HEK293T (cell line): ENCODE results near the gene HMGB2.

ENCODE experiments used
- CTCF ChIA-PET: fragments of 350-600 bp; formaldehyde crosslinking; extraction: SDS; loops from one replicate; lab custom pipeline; 2021; ENCODE audit warnings: antibody characterized with exemption, inconsistent platforms; lab: Yijun Ruan, JAX
- POLR2A ChIA-PET: fragments of 350-600 bp; formaldehyde crosslinking; extraction: SDS; loops from one replicate; lab custom pipeline; 2020; ENCODE audit warnings: antibody characterized with exemption, inconsistent platforms; lab: Yijun Ruan, JAX
- DNase-seq: peaks from one replicate; pipeline ENCODE4 v3.0.0; 2012; ENCODE audit warnings: mixed read lengths; ENCODE audit errors: extremely low spot score
- ARNT ChIP-seq: fragments of 450-650 bp; IDR thresholded peaks from 2 replicates; pipeline ENCODE4 v1.6.1; 2017; ENCODE audit warnings: mild to moderate bottlenecking
- BHLHE40 ChIP-seq: fragments of 450-650 bp; IDR thresholded peaks from 2 replicates; pipeline ENCODE4 v1.6.1; 2016; ENCODE audit warnings: mild to moderate bottlenecking, moderate library complexity, borderline replicate concordance
- CTBP1 ChIP-seq: fragments of 450-650 bp; IDR thresholded peaks from 2 replicates; pipeline ENCODE4 v1.6.1; 2016; ENCODE audit warnings: borderline replicate concordance
- ELF4 ChIP-seq: fragments of 450-650 bp; IDR thresholded peaks from 2 replicates; pipeline ENCODE4 v1.6.1; 2017; ENCODE audit warnings: antibody characterized with exemption
- FOXA1 ChIP-seq: fragments of 450-650 bp; IDR thresholded peaks from 2 replicates; pipeline ENCODE4 v1.6.1; 2016; ENCODE audit warnings: mild to moderate bottlenecking
- FOXK2 ChIP-seq: fragments of 450-650 bp; IDR thresholded peaks from 2 replicates; pipeline ENCODE4 v1.6.1; 2016; ENCODE audit warnings: mild to moderate bottlenecking
- FOXM1 ChIP-seq: fragments of 450-650 bp; IDR thresholded peaks from 2 replicates; pipeline ENCODE4 v1.6.1; 2017; ENCODE audit warnings: mild to moderate bottlenecking, borderline replicate concordance
- HDGF ChIP-seq: fragments of 450-650 bp; IDR thresholded peaks from 2 replicates; pipeline ENCODE4 v1.6.1; 2017; ENCODE audit warnings: antibody characterized with exemption, borderline replicate concordance
- L3MBTL2 ChIP-seq: fragments of 450-650 bp; conservative IDR thresholded peaks from 2 replicates; pipeline ENCODE4 v1.6.1; 2016; ENCODE audit warnings: mild to moderate bottlenecking
- LEF1 ChIP-seq: fragments of 450-650 bp; IDR thresholded peaks from 2 replicates; pipeline ENCODE4 v1.6.1; 2017; ENCODE audit warnings: mild to moderate bottlenecking, borderline replicate concordance
- NFRKB ChIP-seq: fragments of 450-650 bp; IDR thresholded peaks from 2 replicates; pipeline ENCODE4 v1.6.1; 2016; ENCODE audit warnings: mild to moderate bottlenecking, moderate library complexity
- SP1 ChIP-seq: fragments of 450-650 bp; IDR thresholded peaks from 2 replicates; pipeline ENCODE4 v1.6.1; 2017
- SUZ12 ChIP-seq: fragments of 450-650 bp; IDR thresholded peaks from 2 replicates; pipeline ENCODE4 v1.6.1; 2016; ENCODE audit warnings: mild to moderate bottlenecking
- TARDBP ChIP-seq: fragments of 450-650 bp; IDR thresholded peaks from 2 replicates; pipeline ENCODE4 v1.6.1; 2016
- ZNF384 ChIP-seq: fragments of 450-650 bp; IDR thresholded peaks from 2 replicates; pipeline ENCODE4 v1.6.1; 2016
- TF ChIP-seq, protein P1 (sequence below): fragments of 450-650 bp; IDR thresholded peaks from 2 replicates; pipeline ENCODE4 v1.6.1; 2016

The HMGB2 gene

DNA sequence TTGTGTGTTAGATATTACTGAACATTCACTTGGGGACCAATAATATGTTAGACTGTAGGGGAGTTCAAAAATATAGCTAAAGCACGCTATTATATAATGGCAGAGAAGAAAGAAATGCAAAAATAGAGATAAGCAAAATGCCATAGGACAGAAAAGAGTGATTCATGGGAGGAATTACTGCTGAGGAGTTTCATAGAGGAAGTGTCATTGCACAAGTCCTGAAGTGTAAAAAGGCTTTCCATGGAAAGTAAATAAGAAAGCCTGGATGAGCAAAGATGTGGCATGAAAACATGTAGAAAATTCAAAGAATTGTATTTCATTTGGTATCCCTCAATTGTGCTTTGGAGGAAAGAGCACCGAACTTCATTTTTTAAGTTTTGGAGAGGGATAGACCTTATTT is 14.5 kb downstream of the HMGB2 start:
- CTCF ChIA-PET = interaction anchor here (0.7 to 1.9 kb wide), 8 partner anchors 13 to 225 kb away, joined by 3 to 9 read pairs (median 6); no protein-coding TSS in a partner anchor
- DNase-seq = no peak
- POLR2A ChIA-PET = interaction anchor here (1.3 to 4.4 kb wide), 3 partner anchors 13 to 51 kb away, joined by 3 to 38 read pairs (median 8); partner anchors contain the start of genes HMGB2 and SAP30
- no peak for TF ChIP-seq HDGF
- TF ChIP-seq TARDBP = no peak
- no peak for TF ChIP-seq FOXA1
- TF ChIP-seq FOXK2 = no peak
- no peak for TF ChIP-seq SP1
- no peak for TF ChIP-seq NFRKB
- TF ChIP-seq FOXM1 = no peak
- TF ChIP-seq LEF1 = no peak
- no peak for TF ChIP-seq ZNF384
- TF ChIP-seq, protein P1, sequence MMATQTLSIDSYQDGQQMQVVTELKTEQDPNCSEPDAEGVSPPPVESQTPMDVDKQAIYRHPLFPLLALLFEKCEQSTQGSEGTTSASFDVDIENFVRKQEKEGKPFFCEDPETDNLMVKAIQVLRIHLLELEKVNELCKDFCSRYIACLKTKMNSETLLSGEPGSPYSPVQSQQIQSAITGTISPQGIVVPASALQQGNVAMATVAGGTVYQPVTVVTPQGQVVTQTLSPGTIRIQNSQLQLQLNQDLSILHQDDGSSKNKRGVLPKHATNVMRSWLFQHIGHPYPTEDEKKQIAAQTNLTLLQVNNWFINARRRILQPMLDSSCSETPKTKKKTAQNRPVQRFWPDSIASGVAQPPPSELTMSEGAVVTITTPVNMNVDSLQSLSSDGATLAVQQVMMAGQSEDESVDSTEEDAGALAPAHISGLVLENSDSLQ = no peak
- TF ChIP-seq L3MBTL2 = no peak
- no peak for TF ChIP-seq BHLHE40
- no peak for TF ChIP-seq SUZ12

DNA sequence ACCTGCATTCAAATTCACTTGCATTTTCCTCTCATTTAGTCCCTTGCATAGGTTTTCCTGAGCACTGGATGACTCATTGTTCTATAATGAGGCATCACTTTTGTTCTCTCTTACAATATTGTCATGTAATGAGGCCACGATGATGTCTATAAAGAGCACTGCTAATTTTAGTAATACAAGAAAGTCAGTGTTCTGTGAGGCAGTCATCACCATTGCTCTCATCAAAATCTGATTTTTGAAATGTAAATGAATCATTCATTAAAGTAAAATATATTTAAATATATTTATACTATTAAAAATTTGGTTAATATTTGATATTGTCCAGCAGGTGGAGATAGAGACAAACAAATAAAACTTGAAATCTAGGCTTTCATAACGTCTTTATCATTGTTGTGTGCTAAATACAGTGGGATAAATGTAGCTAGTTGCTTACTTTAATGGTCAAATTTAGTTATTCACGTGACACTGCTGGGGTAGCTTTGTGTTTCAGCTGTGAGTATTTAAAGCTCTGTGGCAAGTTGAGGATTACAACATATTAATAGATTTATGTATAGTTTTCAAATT is 15.4 kb downstream of the HMGB2 start:
- no peak for TF ChIP-seq NFRKB
- no peak for TF ChIP-seq HDGF
- TF ChIP-seq LEF1 = no peak
- no peak for TF ChIP-seq SP1
- no peak for TF ChIP-seq ELF4
- no peak for TF ChIP-seq FOXK2
- no peak for TF ChIP-seq FOXA1
- TF ChIP-seq, protein P1 = no peak
- TF ChIP-seq FOXM1 = no peak
- no peak for TF ChIP-seq ZNF384
- TF ChIP-seq L3MBTL2 = no peak
- no peak for TF ChIP-seq SUZ12
- POLR2A ChIA-PET = interaction anchor here (1.3 to 4.4 kb wide), 3 partner anchors 14 to 52 kb away, joined by 3 to 38 read pairs (median 8); partner anchors contain the start of genes HMGB2 and SAP30
- DNase-seq = no peak
- CTCF ChIA-PET = interaction anchor here (0.7 to 1.9 kb wide), 9 partner anchors 12 to 296 kb away, joined by 3 to 9 read pairs (median 4); no protein-coding TSS in a partner anchor

DNA sequence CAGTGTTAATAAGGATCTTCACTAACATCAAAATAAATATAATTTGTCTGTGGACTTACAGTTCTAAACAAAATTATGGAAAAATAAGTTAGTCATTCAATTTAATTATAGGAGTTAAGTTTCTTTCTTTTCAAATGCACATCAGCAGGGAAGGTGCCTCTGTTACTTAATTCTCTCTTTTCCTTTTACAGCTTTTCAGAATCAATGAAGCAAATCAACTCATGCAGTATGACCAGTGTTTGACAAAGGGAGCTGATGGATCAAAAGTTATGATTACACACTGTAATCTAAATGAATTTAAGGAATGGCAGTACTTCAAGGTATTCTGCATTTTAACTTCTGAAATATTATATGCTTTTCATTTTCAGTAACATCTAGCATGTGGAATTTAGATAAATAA is 15.9 kb downstream of the HMGB2 start:
- DNase-seq = no peak
- CTCF ChIA-PET = interaction anchor here (0.7 to 1.9 kb wide), 4 partner anchors 11 to 103 kb away, joined by 3 to 7 read pairs (median 4); no protein-coding TSS in a partner anchor
- no peak for TF ChIP-seq CTBP1
- TF ChIP-seq FOXM1 = no peak
- TF ChIP-seq BHLHE40 = no peak
- no peak for TF ChIP-seq ELF4
- TF ChIP-seq HDGF = no peak
- TF ChIP-seq FOXK2 = no peak
- TF ChIP-seq, protein P1 = no peak
- TF ChIP-seq SP1 = no peak
- TF ChIP-seq L3MBTL2 = no peak
- TF ChIP-seq LEF1 = no peak
- POLR2A ChIA-PET = interaction anchor here (1.3 to 4.4 kb wide), 2 partner anchors 16 to 53 kb away, joined by 3 to 38 read pairs; partner anchors contain the start of genes HMGB2 and SAP30

DNA sequence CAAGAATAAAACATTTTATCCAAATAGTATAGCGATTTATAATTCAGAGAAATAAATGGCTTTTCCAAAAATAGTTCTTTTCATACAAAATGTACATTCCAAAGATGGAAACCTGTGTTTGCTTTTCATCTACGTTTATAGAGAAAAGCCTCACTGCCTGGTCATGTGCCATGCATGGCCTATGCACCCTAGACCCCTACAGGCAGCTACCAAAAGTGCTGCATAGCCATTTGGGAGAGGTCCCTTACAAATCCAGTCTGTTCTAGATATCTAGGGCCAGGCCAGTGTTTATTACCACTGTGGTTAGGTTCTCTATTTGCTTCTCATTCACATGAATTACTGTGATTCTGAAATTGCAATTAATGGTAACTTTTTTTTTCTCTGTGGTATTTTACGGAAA is 17.2 kb downstream of the HMGB2 start:
- CTCF ChIA-PET = interaction anchor here (1.4 kb wide), 1 partner anchor 15 kb away, joined by 4 read pairs; no protein-coding TSS in a partner anchor
- no peak for TF ChIP-seq ZNF384
- TF ChIP-seq CTBP1 = no peak
- no peak for TF ChIP-seq FOXK2
- TF ChIP-seq NFRKB = no peak
- TF ChIP-seq TARDBP = no peak
- no peak for TF ChIP-seq ARNT
- TF ChIP-seq BHLHE40 = no peak
- TF ChIP-seq, protein P1 = no peak
- TF ChIP-seq HDGF = no peak
- no peak for TF ChIP-seq LEF1
- no peak for TF ChIP-seq ELF4
- TF ChIP-seq FOXM1 = no peak
- DNase-seq = peak; percentile 40
- POLR2A ChIA-PET = interaction anchor here (1.5 to 1.7 kb wide), 2 partner anchors 15 to 18 kb away, joined by 3 to 6 read pairs; partner anchors contain the start of gene HMGB2

DNA sequence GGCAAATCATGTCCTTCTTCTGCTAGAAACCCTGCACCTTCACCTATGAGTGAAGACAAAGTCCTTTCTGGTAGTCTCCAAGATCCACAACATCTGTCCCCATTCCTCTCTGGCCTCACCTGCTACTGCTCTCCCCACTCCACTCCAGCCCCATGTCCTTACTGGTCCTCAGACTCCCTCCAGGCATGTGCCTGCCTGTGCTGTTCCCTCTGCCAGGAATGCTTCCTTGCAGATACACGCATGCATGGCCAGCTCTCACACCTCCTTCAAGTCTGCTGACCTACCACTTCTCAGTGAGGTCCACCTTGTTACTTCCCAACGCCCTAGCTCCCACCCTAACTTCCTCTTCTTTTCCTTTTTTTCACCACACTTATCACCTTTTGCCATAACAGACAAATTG is 18.1 kb downstream of the HMGB2 start:
- DNase-seq = no peak
- no peak for TF ChIP-seq SUZ12
- POLR2A ChIA-PET = interaction anchor here (1.5 to 1.7 kb wide), 2 partner anchors 14 to 19 kb away, joined by 3 to 6 read pairs; partner anchors contain the start of gene HMGB2
- CTCF ChIA-PET = interaction anchor here (0.6 to 1.4 kb wide), 2 partner anchors 14 to 972 kb away, joined by 3 to 4 read pairs; no protein-coding TSS in a partner anchor
